Adipose tissue (tissue), 3 donors: ENCODE measurements around the gene TIMM44. TPM values are rescaled to one million over a fixed set of nuclear protein-coding genes. Genes with fewer than 3 reads are reported as not detected.

Experiments used
- polyA plus RNA-seq, 3 donors: library from polyadenylated mRNA; stranded (reverse); fragments of 200-250 nt; gene quantifications; one replicate each; pipeline ENCODE4 v1.2.3, GENCODE V29; 2013
- donor health status: healthy with polysubstance abuse.
- donor health status: Bipolar disorder and iron deficiency.
- donor health status: healthy.

The TIMM44 gene
- polyA plus RNA-seq, 3 donors = 32.2 to 58.1 (median 54.9) TPM

Other genes starting within 250 kb of the TIMM44 start
- gene FCER2, start 241.5 kb downstream of the TIMM44 start, polyA plus RNA-seq = under 1 TPM; 0.22 to 0.39 (median 0.38) TPM
- gene CLEC4G, start 211.6 kb downstream of the TIMM44 start, polyA plus RNA-seq = 10 to 100 TPM in 1 of 3 donors, 1 to 10 TPM in 2; 2.7 to 21.5 (median 7.2) TPM
- gene CD209, start 196.1 kb downstream of the TIMM44 start, polyA plus RNA-seq = 10 to 100 TPM in 2 of 3 donors, 1 to 10 TPM in 1; 1.3 to 12.8 (median 12.7) TPM
- gene CLEC4M, start 180.4 kb downstream of the TIMM44 start, polyA plus RNA-seq = 1 to 10 TPM in 1 of 3 donors, under 1 TPM in 1, not detected in 1; 0.16 to 3.7 TPM
- 10 to 100 TPM in 1 of 3 donors, 1 to 10 TPM in 2; 3.9 to 10.2 (median 8.4) TPM for gene EVI5L, start 113.4 kb downstream of the TIMM44 start, polyA plus RNA-seq
- gene PRR36, start 69.3 kb downstream of the TIMM44 start, polyA plus RNA-seq = under 1 TPM in 2 of 3 donors, not detected in 1; 0.04 to 0.78 TPM
- gene LRRC8E, start 55.2 kb downstream of the TIMM44 start, polyA plus RNA-seq = 1 to 10 TPM in 1 of 3 donors, under 1 TPM in 2; 0.22 to 4.1 (median 0.61) TPM
- 10 to 100 TPM; 15.3 to 33.0 (median 20.4) TPM for gene MAP2K7, start 39.8 kb downstream of the TIMM44 start, polyA plus RNA-seq
- gene TGFBR3L, start 28.8 kb downstream of the TIMM44 start, polyA plus RNA-seq = 1 to 10 TPM in 1 of 3 donors, under 1 TPM in 1, not detected in 1; 0.07 to 1.0 TPM
- 10 to 100 TPM; 13.3 to 21.0 (median 15.7) TPM for gene SNAPC2, start 23.3 kb downstream of the TIMM44 start, polyA plus RNA-seq
- gene CTXN1, start 17.5 kb downstream of the TIMM44 start, polyA plus RNA-seq = 1 to 10 TPM in 1 of 3 donors, under 1 TPM in 2; 0.36 to 1.3 (median 0.86) TPM
- gene ELAVL1, start 62.0 kb upstream of the TIMM44 start, polyA plus RNA-seq = 10 to 100 TPM; 15.2 to 29.7 (median 16.9) TPM
- under 1 TPM in 1 of 3 donors, not detected in 2; 0.07 TPM for gene CCL25, start 109.1 kb upstream of the TIMM44 start, polyA plus RNA-seq
- gene FBN3, start 205.9 kb upstream of the TIMM44 start, polyA plus RNA-seq = under 1 TPM in 2 of 3 donors, not detected in 1; 0.01 to 0.05 TPM